HG02884 (cell line): ENCODE results near the gene SENP5.

Source experiments
- ATAC-seq: cut with Tn5 transposase; IDR thresholded peaks from one replicate; pipeline ENCODE4 v1.9.1; 2021; ENCODE audit warnings: mild to moderate bottlenecking, moderate library complexity; ENCODE audit not compliant: unreplicated experiment

SENP5 gene

GRCh38 chr3:196875258-196875657, 7.5 kb downstream of the SENP5 start:
- ATAC-seq = no peak

DNA sequence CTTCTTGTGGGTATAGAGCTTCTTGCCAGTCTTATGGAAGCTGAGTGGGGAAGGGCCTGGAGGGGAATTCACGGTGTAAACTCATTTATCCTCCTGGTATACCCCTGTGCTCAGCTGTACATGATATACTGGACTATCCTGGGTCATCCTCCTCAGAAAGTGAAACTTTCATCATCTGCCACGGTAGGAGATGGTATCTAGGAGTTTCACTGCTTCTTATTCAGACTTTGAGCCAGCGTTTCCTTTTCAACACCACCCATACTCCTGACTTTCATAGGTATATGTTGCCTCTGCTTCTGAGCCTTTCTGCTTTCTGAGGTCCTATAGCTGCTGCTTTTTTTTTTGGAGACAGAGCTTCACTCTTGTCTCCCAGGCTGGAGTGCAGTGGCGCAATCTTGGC, 15.6 kb downstream of the SENP5 start:
- no peak for ATAC-seq

- no peak for ATAC-seq
These were observed 18.4 kb downstream of the SENP5 start for GRCh38 chr3:196886144-196886543.

DNA sequence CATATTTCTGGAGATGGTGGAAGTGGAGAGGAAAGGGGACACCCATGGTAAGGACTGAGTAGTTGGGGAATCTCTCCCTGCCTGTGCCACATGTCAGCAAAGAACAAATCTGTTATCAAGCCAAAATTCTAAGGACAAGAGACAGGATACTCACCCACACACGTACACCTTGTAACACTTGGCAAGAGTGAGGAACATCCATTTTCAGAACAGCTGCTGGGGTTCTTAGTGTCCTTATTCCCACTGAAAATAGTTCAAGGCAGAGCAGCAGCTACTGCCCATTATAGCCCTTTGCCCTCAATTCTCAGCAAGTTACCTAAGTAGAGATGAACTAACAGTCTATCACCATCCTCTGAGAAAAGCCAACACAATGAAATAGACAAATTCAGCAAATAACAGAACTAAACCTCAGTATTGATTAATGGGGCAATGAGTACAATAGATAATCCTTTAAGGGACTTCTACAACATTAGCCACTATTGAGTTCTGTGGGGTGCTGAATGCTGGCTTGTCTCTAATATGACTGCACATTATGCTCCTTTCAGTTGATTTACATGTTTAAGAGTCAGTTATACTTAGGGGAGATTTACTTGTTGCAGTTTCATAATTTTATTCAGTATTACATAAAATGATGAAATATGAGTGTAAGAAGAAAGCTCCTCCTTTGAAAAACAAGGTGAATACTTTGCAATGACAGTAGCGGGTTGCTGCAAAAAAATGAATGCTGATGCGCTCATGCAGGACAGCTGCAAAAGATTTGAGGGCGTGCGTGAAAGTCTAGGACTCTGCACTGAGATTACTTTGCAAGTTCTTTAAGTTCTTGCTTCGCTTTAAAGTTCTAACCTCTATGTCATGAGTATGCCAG, 22.4 kb downstream of the SENP5 start:
- no peak for ATAC-seq

GRCh38 chr3:196894557-196895295, 27.0 kb downstream of the SENP5 start:
- no peak for ATAC-seq

- no peak for ATAC-seq
These were observed 28.5 kb downstream of the SENP5 start for GRCh38 chr3:196896229-196896628.

DNA sequence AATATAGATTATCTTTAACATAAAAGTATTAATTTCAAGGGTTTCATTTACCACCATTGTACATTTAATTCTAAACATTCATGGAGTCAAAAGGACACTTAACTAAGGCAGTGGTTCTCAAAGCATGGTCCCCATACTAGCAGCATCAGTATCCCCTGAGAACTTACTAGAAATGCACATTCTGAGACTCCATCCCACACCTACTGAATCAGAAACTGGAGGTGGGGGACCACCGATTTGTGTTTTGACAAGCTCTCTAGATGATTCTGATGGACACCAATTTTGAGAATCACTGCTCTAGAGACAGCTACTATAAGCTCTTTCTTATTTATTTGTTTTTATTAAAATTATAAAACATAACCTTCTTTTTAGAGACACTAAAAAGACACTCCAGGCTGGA, 34.0 kb downstream of the SENP5 start:
- ATAC-seq = no peak

- no peak for ATAC-seq
These were observed 34.6 kb downstream of the SENP5 start for GRCh38 chr3:196902296-196902695.

DNA sequence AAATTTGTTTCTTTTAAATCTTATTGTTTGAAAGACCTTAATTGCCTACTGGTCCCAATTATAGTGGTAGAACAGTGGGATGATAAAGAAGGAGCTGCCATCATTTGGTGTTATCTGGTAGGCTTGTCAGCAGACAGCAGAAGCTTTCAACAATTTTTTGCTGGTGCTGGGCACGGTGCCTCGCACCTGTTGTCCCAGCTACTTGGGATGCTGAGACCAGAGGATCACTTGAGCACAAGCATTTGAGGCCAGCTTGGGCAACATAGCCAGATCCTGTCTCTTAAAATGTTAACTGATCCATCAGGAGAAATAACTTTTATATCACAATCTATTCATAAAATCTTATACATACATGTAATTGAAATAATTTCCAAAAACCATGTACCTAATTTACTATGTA, 36.0 kb downstream of the SENP5 start:
- no peak for ATAC-seq

DNA sequence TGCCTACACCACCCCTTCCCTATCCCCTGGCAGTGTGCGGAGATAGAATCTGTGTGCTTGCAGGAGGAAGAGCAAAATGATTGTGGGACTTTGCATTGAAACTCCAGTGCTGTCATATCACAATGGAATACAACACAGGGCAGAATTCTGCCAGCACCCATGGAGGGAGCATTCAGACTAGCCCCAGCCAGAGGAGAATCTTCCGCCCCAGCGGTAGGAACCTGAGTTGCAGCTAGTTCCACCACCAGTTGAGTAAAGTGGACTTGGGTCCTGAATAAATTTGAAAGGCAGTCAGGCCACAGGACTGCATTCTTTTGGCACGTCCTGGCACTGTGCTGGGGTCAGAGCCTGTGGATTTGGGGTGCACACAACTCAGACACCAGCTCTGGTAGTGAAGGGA, 47.1 kb downstream of the SENP5 start:
- no peak for ATAC-seq

DNA sequence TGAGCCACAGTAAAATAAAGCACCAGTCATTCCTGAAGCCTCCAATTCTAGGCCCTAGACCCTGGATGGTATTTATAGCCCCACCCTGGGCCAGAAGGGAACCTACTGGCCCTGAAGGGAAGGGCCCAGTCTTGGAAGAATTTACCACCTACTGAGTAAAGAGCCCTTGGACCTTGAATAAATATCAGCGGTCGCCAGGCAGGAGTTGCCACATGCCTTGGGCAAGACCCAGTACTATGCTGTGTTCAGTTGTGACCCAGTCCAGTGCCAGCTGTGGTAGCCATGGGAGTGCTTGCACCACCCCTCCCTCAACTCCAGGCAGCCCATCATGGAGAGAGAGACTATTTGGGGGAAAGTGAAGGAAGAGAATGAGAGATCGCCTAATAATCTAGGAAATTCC, 47.7 kb downstream of the SENP5 start:
- ATAC-seq = no peak

GRCh38 chr3:196916221-196916620, 48.5 kb downstream of the SENP5 start:
- ATAC-seq = no peak

DNA sequence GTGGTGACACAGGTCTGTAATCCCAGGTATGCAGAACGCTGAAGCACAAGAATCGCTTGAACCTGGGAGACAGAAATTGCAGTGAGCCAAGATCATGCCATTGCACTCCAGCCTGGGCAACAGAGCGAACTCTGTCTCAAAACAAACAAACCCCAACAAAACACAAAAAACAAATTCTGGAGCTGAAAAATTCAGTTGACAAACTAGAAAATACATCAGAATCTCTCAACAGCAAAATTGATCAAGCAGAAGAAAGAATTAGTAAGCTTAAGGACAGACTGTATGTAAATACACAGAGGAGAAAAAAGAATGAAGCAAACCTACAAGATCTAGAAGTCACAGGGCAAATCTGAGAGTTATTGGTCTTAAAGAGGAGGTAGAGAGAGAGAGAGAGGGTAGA, 49.3 kb downstream of the SENP5 start:
- ATAC-seq = no peak

- ATAC-seq = no peak
These were observed 51.2 kb downstream of the SENP5 start for GRCh38 chr3:196918968-196919367.

- ATAC-seq = no peak
These were observed 53.0 kb downstream of the SENP5 start for GRCh38 chr3:196920733-196921132.

GRCh38 chr3:196927571-196928453, 60.1 kb downstream of the SENP5 start:
- no peak for ATAC-seq

DNA sequence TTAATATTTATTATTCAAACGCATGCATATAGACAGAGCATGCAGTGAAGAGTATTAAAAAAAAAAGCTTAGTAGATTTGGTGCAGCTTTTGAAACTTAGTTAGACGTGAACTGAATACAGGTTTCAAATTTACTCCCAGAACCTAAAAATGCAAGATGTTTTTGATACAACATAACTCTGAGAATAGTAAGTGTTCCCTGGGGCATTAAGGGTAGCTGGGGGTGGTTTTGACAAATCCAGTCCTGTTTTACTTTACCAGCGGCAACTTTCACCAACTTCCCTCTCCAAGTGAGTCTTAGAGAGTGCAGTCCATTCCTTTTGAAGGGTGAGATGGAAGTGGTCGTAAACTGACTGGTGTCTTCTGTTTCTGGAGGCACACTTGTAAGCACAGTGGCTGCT, 63.4 kb downstream of the SENP5 start:
- ATAC-seq = no peak

DNA sequence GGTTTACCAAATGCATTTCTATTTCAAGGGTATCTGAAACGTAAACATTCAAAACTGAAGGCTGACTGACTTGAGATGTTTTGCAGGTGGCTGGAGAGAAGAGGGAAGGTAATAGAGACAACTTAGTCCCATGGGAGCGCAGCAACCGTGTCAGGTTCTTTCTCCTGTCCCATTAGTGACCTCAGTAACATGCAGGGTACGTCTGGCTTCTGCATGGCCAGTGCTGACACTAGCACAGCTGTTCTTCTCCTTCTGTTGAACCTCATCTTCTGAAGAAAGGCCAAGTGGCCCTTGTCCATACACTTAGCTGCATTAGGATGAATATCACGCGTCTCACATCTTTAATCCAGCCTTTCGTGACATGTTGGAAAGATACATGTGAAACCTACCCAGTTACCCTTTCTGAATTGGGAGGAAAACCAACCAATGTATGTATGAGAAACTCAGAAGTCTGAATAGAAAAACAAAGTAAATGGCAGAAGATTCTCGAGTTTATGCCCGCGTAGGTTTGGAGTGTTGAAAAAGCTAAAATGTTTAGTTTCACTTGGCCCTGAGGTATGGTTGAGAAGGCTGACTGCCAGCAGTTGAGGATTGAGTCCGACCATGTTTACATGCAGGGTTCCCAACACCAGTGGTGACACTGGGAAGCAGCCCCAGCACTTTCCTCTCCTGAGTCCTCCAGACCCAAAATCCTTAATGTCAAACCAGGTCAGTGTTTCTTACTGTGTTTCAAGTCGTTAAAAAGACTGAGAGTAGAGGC, 64.3 kb downstream of the SENP5 start:
- no peak for ATAC-seq

DNA sequence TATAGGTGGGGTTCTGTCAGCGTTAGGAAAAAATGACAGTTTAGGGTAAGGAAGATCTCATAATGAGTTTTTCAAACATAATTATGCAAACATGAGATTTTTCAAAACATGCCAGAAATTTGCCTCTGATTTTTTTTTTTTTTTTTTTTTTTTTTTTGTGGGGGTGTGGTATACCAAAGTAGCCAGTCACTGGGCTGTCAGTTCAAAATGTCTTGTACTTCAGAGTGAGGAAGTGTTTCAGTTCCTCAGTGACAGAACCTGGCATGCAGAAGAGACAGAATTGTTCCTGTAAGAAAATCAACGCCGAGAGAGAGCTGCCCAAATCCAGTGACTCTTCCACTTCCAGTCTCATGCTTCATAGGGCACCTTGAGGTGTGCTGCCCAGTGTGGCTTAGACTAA, 64.9 kb downstream of the SENP5 start:
- ATAC-seq = no peak

- ATAC-seq = no peak
These were observed 68.6 kb downstream of the SENP5 start for GRCh38 chr3:196936288-196936687.

- ATAC-seq = no peak
These were observed 70.4 kb downstream of the SENP5 start for GRCh38 chr3:196938124-196938523.
